Cardiac ventricle fibroblast (primary cell): Measurements from ENCODE around the gene ZCCHC24. TPM values are rescaled to one million over a fixed set of nuclear protein-coding genes. Genes with fewer than 3 reads are reported as not detected.

Experiments used
- total RNA-seq: library from RNA; depleted of rRNA; stranded (reverse); fragments of >200 nt; gene quantifications from 2 replicates; pipeline ENCODE4 v1.2.3, GENCODE V29; 2015

ZCCHC24 gene
- total RNA-seq, result 87.0 and 88.7 TPM in 2 replicates

DNA sequence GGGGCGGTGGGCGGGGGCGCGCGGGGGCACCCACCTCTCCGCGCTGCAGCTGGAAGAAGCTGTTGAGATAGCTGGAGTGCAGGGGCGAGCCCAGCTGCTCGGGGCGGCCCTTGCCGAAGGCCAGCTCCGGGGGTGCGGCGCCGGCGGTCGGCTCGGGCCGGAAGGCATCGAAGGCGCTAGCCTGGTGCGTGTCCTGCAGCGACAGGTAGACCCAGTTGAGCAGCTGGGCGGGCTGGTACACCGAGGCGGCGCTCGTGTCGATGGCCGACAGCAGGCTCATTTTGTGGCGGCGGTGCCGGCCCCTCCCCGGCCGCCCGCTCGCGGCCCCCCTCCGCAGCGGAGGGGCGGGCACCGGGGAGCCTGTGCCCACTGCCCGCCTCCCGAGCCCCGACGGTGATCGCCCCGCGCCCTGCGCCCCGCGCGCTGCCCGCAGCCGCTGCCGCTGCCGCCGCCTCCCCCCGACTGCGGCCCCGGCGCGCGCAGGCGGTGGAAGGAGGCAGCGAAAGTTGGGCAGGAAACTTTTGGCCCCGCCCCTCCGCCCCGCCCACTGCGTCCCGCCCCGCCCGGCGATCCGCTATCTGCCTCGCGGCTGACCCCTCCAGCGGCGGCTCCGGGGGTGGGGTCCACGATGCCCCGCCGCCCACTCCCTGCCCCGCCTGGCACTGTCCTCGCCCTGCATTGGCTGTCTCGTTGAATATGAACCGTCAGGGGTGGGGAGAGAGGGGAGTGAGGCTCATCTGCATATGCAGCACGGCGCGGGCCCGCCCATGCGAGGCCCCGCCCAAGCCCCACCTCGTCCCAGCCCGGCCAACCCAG is at the start of gene ZCCHC24:
TSS of gene ZCCHC24 (minus strand) at position 464 of the 816 bp plus-strand sequence. CDS start at position 280, 184 bp downstream.

GRCh38 chr10:79347226-79347893 is 98.1 kb downstream of the ZCCHC24 start, which contains the start of gene PPIF:
Gene PPIF, plus strand, starts transcription at chr10:79347469. Its CDS starts 80 bp downstream, at chr10:79347549.

Other genes with a start within 250 kb of the ZCCHC24 start
- 34.4 and 37.1 TPM in 2 replicates for gene PPIF, start 98.2 kb downstream of the ZCCHC24 start, total RNA-seq
- 0.37 and 0.49 TPM in 2 replicates for gene EIF5AL1, start 66.9 kb upstream of the ZCCHC24 start, total RNA-seq
- not detected in 2 replicates for gene SFTPA2, start 114.8 kb upstream of the ZCCHC24 start, total RNA-seq
- gene SFTPA1, start 165.3 kb upstream of the ZCCHC24 start, total RNA-seq, result not detected in 2 replicates